Measurements from ENCODE around the gene VPS4B. TPM values are rescaled to one million over a fixed set of nuclear protein-coding genes. Genes with fewer than 3 reads are reported as not detected.

Gene VPS4B
- total RNA-seq, 4 donors from 2014 or later: 32.2 to 53.5 (median 45.3) TPM

GRCh38 chr18:63409301-63409700 lies 13.0 kb downstream of the VPS4B start:
- TF ChIP-seq CTCF (IDR thresholded peaks at IDR 0.05; ENCODE audit: low read depth): no peak

DNA sequence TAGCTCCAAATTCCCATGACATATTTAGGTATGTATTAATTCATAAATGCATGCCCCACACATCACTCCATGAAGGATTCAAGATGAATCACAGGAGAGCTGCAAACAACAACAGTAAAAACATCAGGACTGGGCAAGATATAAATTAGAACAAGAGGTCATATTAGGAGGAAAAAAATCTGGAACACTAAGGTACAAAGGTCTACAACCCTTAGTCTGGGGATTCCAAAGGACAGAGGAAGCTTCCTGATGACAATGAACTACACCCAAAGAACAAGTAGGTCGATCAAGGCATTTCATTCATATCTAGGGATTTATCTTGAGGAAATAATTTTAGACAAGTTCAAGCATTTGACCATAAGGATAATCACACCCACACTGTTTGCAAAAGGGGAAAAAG lies 14.5 kb downstream of the VPS4B start:
- TF ChIP-seq CTCF (IDR thresholded peaks at IDR 0.05; ENCODE audit: low read depth): no peak

DNA sequence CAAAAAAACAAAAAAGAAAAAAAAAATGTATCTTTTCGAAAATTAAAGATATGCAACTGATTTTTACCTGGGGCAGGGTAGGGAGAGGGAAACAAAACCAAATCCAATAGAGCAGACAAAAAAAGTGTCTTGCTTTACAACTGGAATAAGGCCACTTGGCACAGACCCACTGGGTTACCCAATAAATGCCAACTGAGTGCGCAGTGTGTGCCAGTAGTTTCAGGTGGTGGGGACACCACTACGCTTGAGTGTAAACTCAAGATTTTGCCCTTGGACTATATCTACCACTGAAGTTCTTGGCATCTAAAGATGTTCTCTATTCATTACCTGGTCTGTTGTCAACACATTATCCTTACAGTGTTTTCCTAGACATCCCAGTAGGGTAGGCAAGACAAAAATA lies 16.3 kb downstream of the VPS4B start:
- no peak for TF ChIP-seq CTCF (IDR thresholded peaks at IDR 0.05; ENCODE audit: low read depth)

GRCh38 chr18:63402246-63403162 lies 19.8 kb downstream of the VPS4B start:
- TF ChIP-seq CTCF (IDR thresholded peaks at IDR 0.05; ENCODE audit: low read depth): no peak

- TF ChIP-seq CTCF (IDR thresholded peaks at IDR 0.05; ENCODE audit: low read depth): no peak
Observed at GRCh38 chr18:63399300-63399699, 23.0 kb downstream of the VPS4B start.

GRCh38 chr18:63397349-63397748 lies 24.9 kb downstream of the VPS4B start:
- TF ChIP-seq CTCF (IDR thresholded peaks at IDR 0.05; ENCODE audit: low read depth): no peak

DNA sequence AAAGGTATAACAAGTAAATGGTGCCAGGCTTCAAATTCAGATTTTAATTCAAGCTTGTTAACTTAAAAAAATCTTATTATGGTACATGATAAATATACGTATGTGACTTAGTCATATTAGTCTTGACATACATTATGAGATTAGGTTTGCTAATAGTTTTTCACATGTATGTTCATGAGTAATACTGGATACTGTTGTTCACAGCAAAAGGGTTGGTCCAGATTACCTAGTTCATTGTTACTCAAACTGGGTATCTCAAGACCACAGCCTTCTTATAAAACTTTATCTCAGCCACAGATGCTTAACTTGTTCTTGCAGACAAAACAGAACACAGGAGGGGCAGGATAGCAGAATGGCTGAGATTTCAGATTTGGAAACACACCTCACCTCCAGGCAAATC lies 26.8 kb downstream of the VPS4B start:
- TF ChIP-seq CTCF (IDR thresholded peaks at IDR 0.05; ENCODE audit: low read depth): no peak

All from subcutaneous adipose tissue (tissue), 4 donors.